Measurements from ENCODE around the gene TMC6. TPM values are rescaled to one million over a fixed set of nuclear protein-coding genes. Genes with fewer than 3 reads are reported as not detected.
A peak's percentile ranks its signal among the peaks of the same experiment; 100 is the strongest.

TMC6 gene
- total and polyA plus RNA-seq, 2 of the 13 experiments (the other 11 are each of a cell fraction or from before 2014, with no cell fraction given), result 48.4 to 99.1 TPM

GRCh38 chr17:78111727-78112517 lies 16.6 kb downstream of the TMC6 start (continued):
- TF ChIP-seq ZNF296 (CRISPR knock-in tag; conservative IDR thresholded peaks at IDR 0.05), result no peak
- peak; percentile 87 for TF ChIP-seq AGO2 (optimal IDR thresholded peaks at IDR 0.05; ENCODE audit: low read depth, low read length)
- TF ChIP-seq TBX2 (CRISPR knock-in tag; IDR thresholded peaks at IDR 0.05; ENCODE audit: borderline replicate concordance), result 0 out of 2 replicates have a peak, but pooled peaks have one; percentile 10
- TF ChIP-seq POLR2A (IDR thresholded peaks at IDR 0.05; ENCODE audit: insufficient read depth in 1 of 2, low read depth in 2 of 2, low read length in 2 of 2), result peak in 1 of 2 experiments; percentile 40; a peak in 1 of 4 replicates
- TF ChIP-seq ZNF605 (CRISPR knock-in tag; IDR thresholded peaks at IDR 0.05), result 0 out of 2 replicates have a peak, but pooled peaks have one; percentile 3
- no peak for TF ChIP-seq HBP1 (CRISPR knock-in tag; IDR thresholded peaks at IDR 0.05; ENCODE audit: low read depth)
- 0 out of 2 replicates have a peak, but pooled peaks have one; percentile 7 for TF ChIP-seq ZNF589 (CRISPR knock-in tag; conservative IDR thresholded peaks at IDR 0.05)
- no peak for TF ChIP-seq PAF1 (CRISPR knock-in tag; IDR thresholded peaks at IDR 0.05)
- TF ChIP-seq ZFP90 (CRISPR knock-in tag; IDR thresholded peaks at IDR 0.05; ENCODE audit: borderline replicate concordance), result no peak
- no peak for TF ChIP-seq ZBTB40 (IDR thresholded peaks at IDR 0.05)
- 0 out of 2 replicates have a peak, but pooled peaks have one; percentile 2 for TF ChIP-seq ZBTB40 (CRISPR knock-in tag; IDR thresholded peaks at IDR 0.05)
- no peak for TF ChIP-seq ZSCAN30 (CRISPR knock-in tag; IDR thresholded peaks at IDR 0.05)
- no peak for TF ChIP-seq PBX2 (CRISPR knock-in tag; IDR thresholded peaks at IDR 0.05)
- no peak for TF ChIP-seq KDM4B (CRISPR knock-in tag; IDR thresholded peaks at IDR 0.05)
- TF ChIP-seq ZNF563 (CRISPR knock-in tag; IDR thresholded peaks at IDR 0.05), result 0 out of 2 replicates have a peak, but pooled peaks have one; percentile 15
- peak; percentile 22; the same call in 1 of the 2 replicates for TF ChIP-seq EED (CRISPR knock-in tag; IDR thresholded peaks at IDR 0.05)
- no peak for TF ChIP-seq ZNF883 (CRISPR knock-in tag; IDR thresholded peaks at IDR 0.05; ENCODE audit: not compliant biosample characterization)
- TF ChIP-seq REL (CRISPR knock-in tag; conservative IDR thresholded peaks at IDR 0.05), result 0 out of 2 replicates have a peak, but pooled peaks have one; percentile 28

Measured in HepG2 (cell line).